Activated T-helper 9 cell treated with anti-CD3 and anti-CD28 coated beads, Interleukin-2, amount 50 U/mL, for 16 hours (primary cell): ENCODE measurements around the gene ZYG11B.
A peak's percentile ranks its signal among the peaks of the same experiment; 100 is the strongest.
"Not testable (repeated sequence)": the region's sequence is repeated elsewhere in the genome, so short reads cannot be mapped to it uniquely, and the experiment has no call there.

Experiments
- DNase-seq: peaks from one replicate; pipeline ENCODE4 v3.0.0-alpha.2; 2020; ENCODE audit warnings: low read depth

Gene ZYG11B

DNA sequence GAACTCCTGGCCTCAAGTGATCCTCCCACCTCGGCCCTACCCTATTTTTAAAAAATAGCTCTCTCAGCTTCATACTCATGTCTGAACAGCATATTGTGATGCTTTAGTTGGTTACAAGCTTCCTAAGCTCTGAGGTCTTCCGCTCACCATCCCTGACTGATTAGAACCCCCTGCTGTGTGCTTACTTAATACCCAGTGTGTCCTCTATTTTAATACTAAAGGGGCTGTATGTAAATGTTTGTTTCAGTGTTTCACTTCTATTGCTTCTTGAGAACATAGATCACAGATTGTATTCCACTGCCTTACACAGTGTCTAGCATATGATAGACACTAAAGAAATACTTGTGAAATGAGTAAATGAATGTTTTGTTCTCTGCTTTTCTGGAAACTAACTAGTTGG, 29.8 kb downstream of the ZYG11B start:
- DNase-seq = no peak

DNA sequence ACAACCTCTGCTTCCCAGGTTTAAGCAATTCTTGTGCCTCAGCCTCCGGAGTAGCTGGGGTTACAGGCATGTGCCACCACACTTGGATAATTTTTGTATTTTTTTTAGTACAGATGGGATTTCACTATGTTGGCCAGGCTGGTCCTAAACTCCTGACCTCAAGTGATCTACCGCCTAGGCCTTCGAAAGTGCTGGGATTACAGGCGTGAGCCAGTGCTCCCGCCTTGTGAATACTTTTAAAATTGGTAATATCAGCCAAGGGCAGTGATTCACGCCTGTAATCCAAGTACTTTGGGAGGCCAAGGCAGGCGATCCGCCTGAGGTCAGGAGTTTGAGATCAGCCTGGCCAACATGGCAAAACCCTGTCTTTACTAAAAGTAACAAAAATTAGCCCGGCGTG, 33.7 kb downstream of the ZYG11B start:
- DNase-seq = no peak

DNA sequence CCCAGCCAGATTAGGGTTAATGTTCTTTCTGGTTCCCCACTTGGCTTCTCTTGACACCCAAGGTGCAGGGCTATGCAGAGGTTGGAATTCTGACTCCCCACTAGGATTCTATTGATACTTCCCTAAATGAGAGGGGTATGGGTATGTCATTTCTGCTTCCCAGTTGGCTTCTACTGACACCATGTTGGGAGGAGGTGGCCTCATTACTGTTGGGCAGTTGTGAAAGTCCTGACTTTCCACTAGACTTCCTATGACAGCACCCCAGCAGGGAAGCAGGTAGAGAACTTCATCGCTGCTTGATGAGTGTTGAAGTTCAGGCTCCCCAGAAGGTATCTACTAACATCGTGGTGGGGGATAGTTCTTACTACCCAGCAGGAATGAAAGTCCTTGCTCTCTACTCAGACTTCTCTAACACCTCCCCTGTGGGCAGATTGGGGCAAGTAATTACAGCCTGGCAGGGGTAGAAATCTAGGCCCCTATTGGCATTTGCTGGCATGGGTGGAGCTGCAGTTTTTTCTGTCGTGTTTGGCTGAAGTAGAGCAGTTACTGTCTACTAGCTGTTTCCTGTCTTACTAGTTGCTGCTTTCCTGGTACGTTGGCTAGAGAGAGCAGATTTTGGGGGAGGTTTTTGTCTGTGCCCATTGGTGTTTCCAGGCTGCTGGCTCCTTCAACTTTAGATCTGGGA, 41.5 kb downstream of the ZYG11B start:
- DNase-seq = no peak

DNA sequence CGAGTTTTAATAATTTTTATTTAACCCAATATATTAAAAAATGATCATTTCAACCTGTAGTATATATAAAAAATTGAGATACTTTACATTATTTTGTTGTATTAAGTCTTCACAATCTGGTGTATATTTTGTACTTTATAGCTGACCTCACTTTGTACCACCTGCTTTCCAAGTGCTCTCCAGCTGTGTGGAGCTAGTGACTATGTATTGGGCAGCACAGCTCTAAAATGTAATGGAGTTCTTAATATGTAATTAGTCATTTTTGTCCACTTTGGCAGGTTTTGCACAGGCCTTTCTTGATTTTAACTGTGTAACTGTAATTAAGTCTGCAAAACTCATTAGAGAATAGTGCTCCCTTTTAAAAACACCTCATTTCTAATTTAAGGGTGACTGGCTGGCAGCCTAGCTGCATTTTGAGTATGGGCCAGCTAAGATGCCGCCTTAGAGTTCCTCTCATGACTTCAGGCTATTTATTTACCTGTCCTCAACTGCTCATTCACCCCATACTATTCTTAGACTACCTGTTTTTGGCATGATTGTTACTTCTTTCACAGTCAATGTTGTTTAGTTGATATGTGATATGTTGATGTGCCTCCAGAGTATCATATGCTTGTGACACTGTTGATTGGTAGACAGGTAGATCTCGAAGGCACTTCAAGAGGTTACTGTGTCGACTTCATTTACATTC, 43.2 kb downstream of the ZYG11B start:
- no peak for DNase-seq

DNA sequence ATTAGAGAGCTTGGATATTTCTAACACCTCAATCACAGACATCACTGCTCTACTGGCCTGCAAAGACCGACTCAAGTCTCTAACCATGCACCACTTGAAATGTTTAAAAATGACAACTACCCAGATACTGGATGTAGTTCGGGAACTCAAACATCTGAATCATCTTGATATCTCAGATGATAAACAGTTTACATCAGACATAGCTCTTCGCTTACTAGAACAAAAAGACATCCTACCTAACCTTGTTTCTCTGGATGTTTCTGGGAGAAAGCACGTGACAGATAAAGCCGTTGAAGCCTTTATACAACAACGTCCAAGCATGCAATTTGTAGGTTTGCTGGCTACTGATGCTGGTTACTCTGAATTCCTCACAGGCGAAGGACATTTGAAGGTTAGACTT, 45.1 kb downstream of the ZYG11B start:
- DNase-seq = no peak

DNA sequence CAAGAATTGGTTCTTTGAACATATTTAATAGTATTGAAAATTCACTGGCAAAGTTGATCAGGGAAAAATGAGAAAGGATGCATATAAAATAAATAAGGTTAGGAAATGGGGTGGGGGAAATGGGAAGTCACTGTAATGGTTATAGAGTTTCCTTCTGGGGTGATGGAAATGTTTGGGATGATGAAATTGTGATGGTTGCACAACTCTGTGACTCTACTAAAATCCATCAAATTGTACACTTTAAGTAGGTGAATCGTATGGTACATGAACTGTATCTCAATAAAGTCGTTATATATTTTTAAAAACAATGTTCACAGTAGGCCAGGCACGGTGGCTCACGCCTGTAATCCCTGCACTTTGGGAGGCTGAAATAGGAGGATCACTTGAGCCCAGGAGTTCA, 59.9 kb downstream of the ZYG11B start:
- no peak for DNase-seq

DNA sequence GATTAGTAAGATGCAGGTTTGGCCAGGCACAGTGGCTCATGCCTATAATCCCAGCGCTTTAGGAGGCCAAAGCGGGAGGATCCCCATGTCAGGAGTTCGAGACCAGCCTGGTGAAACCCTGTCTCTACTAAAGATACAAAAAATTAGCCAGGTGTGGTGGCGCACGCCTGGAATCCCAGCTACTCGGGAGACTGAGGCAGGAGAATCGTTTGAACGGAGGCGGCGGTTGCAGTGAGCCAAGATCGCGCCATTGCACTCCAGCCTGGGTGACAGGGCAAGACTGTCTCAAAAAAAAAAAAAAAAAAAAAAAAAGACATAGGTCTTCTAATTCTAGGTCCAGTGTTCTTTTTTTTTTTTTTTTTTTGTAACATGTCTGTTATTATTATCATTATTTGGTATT, 64.2 kb downstream of the ZYG11B start:
- not testable (repeated sequence) for DNase-seq

DNA sequence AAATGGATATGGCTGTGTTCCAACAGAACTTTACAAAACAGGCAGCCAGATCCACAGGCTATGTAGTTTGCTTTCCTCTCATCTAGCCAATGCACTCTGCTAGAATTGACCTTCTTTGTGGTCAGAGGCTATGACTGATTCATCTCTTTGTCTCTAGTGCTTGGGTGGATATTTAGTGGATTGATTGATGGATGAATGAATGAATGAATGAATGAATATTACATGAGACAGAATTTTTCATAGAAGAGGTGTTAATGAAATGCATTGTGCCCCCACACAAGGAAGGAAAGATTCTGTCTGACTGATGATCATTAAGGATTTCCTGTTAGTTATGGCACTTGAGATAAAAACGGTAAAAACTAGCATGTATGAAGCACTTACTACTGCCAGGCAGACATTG, 65.8 kb downstream of the ZYG11B start:
- DNase-seq = no peak

DNA sequence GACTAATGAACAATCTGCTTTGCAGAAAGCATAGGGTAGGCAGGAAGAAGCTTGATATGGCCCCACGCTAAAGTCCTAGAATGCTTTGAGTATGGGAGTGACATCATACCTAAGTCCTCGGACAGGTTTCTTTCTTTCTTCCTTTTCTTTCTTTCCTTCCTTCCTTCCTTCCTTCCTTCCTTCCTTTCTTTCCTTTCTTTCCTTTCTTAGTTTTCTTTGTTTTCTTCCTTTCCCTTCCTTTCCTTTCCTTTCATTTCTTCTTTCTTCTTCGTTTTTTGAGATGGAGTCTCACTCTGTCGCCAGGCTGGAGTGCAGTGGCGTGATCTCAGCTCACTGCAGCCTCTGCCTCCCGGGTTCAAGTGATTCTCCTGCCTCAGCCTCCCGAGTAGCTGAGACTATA, 67.5 kb downstream of the ZYG11B start:
- DNase-seq = not testable (repeated sequence)

DNA sequence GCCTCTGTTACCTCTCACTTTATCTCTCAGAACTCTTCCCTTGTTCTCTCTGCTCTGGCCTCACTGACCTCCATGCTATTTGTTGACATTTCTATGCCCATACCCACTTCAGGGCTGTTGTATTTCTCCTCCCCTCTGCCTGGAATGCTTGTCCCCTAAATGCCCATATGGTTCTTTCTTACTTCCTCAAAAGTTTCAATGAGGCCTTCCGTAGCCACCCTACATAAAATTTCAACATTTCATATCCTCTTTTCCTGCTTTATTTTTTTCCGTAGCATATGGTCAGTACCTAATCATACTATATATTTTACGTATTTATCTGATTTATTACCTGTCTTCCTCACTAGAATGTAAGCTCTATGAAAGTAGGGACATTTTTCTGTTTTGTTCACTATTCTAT, 69.2 kb downstream of the ZYG11B start:
- DNase-seq = no peak

DNA sequence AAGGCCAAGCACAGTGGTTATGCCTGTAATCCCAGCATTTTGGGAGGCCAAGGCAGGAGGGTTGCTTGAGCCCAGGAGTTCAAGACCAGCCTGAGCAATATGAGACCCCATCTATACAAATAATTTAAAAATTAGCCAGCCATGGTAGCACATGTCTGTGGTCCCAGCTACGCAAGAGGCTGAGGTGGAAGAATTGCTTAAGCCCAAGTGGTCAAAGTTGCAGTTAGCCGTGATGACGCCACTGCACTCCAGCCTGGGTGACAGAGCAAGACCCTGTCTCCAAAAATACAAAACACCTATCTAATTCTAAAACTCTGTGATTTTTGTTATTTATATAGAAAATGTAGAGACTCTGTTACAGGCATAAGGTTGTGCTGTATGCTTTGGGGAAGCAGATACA, 72.1 kb downstream of the ZYG11B start:
- DNase-seq = no peak

DNA sequence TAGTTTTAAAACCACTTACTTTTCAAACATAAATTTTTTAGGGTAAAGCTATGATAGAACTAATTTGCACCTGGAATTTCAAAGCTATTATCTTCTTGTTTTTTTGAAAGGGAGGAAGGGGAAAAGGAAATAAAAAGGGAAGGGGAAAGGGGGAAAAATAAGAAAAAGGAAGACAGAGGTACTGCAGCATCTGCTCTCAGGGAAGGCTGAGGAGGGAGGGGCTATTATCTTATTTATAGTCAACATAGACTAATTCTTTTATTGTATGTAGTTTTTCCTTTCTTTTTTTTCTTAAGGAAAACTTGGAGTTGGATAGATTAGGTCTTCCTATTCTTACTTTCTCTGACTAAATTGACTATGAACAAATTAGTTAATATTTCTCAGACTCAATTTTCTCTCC, 74.8 kb downstream of the ZYG11B start:
- DNase-seq = no peak

DNA sequence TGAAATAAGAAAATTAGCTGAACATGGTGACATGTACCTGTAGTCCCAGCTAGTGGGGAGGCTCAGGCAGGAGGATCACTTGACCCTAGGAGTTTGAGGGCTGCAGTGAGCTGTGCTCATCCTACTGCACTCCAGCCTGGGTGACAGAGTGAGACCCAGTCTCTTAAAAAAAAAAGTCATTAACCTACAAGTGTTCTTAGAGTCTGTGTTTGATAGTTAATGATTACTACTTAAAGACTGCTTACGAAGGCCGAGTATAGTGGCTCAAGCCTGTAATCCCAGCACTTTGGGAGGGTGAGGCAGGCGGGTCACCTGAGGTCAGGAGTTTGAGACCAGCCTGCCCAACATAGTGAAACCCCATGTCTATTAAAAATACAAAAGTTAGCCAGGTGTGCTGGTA, 77.8 kb downstream of the ZYG11B start:
- DNase-seq = not testable (repeated sequence)

DNA sequence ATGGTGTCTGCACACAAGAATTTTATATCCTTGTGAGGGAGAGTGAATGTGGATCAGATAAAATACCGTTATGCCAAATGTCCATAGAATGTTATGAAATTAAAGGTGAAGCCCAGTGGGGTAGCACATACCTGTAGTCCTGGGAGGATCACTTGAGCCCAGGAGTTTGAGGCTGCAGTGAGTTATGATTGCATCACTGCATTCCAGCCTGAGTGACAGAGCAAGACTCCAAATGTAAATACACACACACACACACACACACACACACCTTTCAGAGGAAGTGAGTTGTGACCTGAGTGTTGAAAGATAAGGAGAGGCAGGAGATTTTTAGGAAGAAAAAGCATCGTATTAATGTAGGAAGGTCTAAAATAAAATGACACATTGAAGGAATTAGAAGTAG, 88.2 kb downstream of the ZYG11B start:
- DNase-seq = no peak

DNA sequence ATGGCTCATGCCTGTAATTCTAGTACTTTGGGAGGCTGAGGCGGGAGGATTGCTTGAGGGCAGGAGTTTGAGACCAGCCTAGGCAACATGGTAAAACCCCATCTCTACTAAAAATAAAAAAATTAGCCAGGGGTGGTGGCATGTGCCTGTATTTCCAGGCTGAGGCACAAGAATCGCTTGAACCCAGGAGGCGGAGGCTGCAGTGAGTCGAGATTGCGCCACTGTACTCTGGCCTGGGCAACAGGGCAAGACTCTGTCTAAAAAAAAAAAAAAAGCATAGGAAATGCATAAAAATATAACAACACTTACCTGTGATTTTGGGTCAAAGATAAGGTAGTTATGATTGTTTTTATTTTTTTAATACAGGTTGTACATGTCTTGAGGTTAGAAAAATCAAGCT, 94.6 kb downstream of the ZYG11B start:
- DNase-seq = not testable (repeated sequence)

DNA sequence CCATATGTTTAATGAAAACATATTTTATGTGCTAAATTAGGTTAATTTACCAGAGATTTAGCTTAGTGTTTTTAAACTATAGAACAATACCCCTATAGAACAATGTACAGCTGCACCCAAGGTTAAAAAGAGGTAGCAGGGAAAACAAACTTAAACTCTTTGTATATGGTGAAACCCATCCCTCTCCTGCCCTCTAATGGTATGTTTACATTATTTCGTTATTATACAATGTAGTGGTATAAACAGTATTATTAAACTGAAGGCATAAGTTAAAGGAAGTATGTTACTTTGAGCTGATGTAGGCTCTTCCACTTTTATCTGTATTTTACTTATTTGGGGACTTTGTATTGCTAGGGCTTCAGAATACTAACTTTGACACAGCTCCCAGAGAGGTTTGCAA, 99.6 kb downstream of the ZYG11B start:
- no peak for DNase-seq

DNA sequence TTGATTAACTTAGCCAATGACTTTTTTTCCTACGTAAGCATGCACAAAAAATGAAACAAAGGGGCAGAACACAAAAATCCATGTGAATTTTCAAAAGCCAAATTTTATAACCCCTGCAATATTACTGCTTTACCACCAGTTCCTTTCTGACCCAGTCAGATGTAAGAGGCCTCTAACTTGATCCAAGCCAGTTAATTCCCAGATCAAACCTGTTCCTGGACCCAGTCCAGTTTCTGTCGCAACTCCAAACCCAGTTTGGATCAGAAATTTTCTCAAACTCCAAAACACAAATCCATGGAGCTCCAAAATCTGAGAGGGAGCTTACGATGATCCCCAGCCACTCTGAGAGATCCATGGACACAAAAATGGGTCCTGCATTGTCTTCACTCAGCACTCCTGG, 108.5 kb downstream of the ZYG11B start:
- DNase-seq = no peak

DNA sequence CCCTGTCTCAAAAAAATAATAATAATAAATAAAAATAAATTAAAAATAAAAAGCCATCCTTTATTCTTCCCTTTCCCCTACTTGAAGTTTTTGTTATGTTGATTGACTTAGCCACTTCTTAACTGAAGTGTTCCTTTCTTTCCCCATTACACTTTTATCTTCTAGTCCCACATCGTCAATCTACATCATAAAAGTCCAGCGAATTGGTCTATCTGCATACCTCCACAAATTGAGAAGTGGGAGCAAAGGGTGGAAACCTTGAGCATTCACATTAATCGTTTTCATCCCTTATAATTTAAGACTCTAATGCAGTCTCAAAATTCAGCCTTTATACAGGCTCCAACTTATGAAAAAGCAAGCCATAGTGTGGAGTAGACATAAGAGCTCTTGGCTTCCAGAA, 109.8 kb downstream of the ZYG11B start:
- DNase-seq = no peak

DNA sequence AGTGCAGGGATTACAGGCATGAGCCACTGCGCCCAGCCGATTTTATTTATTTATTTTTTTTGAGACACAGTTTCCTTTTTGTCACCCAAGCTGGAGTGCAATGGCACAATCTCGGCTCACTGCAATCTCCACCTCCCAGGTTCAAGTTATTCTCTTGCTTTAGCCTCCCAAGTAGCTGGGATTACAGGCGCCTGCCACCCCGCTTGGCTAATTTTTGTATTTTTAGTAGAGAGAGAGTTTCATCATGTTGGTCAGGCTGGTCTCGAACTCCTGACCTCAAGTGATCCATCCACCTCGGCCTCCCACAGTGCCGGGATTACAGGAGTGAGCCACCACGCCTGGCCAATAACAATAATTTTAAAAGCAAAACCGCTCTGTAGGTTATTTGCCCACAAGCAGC, 112.9 kb downstream of the ZYG11B start:
- not testable (repeated sequence) for DNase-seq

DNA sequence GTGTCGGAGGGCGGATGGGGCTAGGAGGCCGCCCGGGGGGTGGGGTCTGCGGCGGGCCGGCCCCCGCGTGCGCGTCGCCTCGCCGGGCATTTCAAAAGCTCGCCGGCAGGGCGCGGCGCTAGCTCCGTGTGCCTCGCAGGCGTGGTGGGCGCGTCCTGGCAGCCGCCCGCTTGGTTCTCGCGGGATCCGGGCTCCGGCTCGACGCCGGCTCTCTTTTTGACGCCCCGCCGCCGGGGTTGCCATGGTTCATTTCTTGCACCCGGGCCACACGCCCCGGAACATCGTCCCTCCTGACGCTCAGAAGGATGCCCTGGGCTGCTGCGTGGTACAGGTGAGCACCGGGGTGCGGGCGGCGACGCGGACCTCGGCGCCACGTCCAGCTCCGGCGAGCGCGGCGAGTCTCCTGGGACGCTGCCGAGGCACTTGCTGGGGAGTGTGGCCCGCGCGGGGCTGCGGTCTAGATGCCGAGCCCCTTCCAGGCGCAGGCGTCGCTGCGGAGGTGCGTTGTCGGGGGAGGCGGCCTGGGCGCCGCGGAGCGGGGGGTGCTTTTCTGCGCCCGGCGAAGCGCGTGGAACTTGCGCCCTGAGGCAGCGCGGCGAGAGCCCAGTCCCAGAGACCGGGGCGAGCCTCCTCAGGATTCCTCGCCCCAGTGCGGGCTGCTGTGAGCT, 116.5 kb downstream of the ZYG11B start, which contains the start of gene ZYG11A:
ZYG11A (plus strand) TSS at position 118 of the 668 bp plus-strand sequence; CDS start at position 242, 124 bp downstream.
- DNase-seq = peak; percentile 57

DNA sequence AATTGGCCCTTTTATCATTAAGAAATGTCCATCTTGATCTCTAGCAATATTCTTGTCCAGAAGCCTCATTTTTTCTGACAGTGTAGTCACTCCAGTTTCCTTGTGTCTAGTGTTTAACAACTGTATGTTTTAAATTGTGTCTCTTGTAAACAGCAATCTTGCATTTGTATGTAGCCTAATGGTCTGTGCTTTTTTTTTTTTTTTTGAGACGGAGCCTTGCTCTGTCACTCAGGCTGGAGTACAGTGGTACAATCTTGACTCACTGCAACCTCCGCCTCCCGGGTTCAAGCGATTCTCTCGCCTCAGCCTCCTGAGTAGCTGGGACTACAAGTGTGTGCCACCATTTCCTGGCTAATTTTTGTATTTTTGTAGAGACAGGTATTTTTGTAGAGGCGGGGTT, 118.9 kb downstream of the ZYG11B start:
- DNase-seq = not testable (repeated sequence)

DNA sequence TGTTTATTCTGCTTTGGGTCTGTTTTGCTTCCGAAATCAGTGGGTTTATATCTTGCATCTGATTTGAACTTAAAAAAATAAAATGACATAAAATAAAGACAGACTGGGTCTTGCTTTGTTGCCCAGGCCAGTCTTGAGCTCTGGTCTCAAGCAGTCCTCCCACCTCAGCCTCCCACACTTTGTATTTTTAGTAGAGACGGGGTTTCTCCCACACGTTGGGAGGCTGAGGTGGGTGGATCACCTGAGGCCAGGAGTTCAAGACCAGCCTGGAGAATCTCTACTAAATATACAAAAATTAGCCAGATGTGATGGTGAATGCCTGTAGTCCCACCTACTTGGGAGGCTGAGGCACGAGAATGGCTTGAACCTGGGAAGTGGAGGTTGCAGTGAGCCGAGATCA, 122.2 kb downstream of the ZYG11B start:
- no peak for DNase-seq

DNA sequence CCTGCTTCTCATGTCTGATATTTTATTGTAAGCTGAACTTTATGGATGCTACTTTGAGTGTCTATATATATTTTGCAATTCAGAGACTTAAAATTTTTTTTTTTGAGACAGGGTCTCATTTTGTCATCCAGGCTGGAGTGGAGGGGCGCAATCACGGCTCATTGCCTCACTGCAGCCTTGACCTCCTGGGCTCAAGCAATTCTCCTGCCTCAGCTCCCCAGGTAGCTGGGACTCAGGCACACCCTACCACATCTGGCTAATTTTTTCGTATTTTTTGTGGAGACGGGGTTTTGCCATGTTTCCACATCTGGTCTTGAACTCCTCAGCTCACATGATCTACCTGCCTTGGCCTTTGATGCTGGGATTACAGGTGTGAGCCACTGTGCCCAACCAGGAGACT, 124.7 kb downstream of the ZYG11B start:
- DNase-seq = no peak
